HG03039 (cell line): ENCODE data around the gene PPM1A.
A peak's percentile ranks its signal among the peaks of the same experiment; 100 is the strongest.

Experiments
- ATAC-seq: cut with Tn5 transposase; IDR thresholded peaks from one replicate; pipeline ENCODE4 v1.9.1; 2021; ENCODE audit warnings: mild to moderate bottlenecking, moderate library complexity; ENCODE audit not compliant: unreplicated experiment

Gene PPM1A

GRCh38 chr14:60248697-60249318, at the start of gene PPM1A:
Gene PPM1A (plus strand): TSS chr14:60249221. CDS start chr14:60282704, 33,483 bp downstream.
- peak; percentile 68 for ATAC-seq

- no peak for ATAC-seq
Measured at GRCh38 chr14:60199321-60199720, 49.7 kb upstream of the PPM1A start.

GRCh38 chr14:60204104-60204842, 44.7 kb upstream of the PPM1A start:
- ATAC-seq, result peak; percentile 54

DNA sequence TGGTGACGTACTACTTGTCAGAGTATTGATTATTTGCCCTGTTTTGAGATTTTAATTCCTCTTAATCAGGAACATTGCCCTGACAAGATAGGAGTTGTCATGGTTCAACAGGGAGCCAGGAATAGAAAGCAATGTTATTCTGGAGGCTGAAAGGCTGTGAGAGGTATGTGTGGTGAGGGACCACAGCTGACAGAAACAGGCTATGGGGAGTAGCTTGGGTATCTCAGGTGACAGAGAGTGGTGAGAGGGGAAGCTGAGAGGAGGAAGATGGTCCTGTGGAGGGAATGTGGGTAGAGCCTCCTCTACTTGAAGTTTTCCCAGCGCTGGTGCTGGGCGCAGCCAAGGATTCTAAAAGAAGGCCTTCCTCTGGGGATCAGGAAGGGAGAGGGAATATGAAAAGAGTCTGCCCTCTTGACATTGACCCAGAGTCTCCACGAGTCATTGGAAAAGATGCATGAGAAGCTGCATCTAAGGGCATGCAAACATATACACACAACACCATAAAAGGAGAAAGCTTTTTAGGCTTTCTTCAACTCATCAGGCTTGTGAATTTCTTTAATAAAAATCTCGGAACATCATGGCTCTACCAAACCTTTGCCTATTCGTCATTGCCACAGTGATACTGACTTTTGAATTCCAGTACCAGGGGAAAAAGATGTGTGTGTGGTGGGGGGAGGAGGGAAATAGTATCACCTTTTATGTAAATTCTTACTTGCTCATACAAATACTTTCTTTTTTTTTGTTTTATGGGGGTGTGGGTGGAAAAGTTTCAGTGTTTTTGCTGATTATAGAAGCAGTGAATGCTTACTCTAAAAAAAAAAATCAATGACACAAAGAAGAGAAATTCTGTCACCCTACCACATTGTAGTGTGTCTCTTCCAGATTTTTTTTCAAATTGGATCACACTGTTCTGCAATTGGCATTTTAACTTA, 43.9 kb upstream of the PPM1A start:
- ATAC-seq, result peak; percentile 53

DNA sequence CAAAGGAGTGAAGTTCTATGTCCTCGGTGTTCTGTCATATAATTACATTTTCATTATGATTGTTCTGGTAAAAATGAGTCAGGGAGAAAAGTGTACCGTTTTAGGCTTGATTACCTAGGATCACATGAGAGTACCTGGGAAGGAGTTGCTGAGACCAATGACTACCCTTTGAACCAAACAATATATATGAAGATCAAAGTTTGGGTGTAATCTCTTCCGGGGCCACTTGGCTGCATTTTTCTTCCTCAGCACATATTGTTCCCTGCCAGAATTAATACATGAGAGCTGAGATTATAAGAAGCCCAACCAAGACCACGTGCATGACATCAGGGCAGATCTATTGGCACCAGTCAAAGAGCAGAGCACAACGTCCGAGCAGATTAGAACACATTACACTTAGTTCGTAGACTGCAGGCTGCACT, 42.8 kb upstream of the PPM1A start:
- ATAC-seq, result no peak

DNA sequence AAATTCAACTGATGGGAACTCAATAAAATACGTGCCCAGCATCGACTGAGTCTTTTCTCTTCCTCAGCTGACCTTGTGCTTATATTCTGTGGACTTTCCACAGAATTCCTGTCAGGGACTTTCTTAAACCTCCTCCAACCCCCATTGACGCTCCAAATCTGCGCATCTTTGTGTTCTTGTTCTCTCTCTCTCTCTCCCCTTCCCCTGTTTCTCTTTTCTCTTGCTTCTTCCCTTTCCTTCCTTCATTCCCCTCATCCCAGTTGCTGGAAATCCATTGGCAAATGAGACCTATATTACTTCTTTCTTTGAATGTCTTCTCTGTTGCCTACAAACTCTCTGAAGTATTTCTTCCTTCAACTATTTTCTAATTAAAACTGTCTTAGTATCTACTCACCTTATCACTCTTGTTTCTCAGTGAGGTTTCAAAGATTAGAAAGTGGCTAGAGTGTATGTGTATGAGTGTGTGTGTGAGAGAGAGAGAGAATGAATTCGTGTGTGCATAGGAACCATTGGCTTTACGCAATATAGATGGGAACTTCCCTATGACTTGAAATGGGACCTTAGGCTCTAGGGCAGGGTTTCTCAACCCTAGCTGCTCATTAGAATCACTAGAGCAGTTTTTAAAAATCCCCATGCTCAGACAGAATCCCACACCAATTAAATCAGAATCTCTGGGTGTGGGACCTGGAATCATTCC, 42.0 kb upstream of the PPM1A start:
- peak; percentile 42 for ATAC-seq

GRCh38 chr14:60210703-60211102, 38.3 kb upstream of the PPM1A start:
- ATAC-seq, result no peak

- no peak for ATAC-seq
Measured at GRCh38 chr14:60211153-60211552, 37.9 kb upstream of the PPM1A start.

GRCh38 chr14:60212503-60213371, 36.3 kb upstream of the PPM1A start:
- peak; percentile 91 for ATAC-seq

GRCh38 chr14:60214003-60214402, 35.0 kb upstream of the PPM1A start:
- no peak for ATAC-seq

DNA sequence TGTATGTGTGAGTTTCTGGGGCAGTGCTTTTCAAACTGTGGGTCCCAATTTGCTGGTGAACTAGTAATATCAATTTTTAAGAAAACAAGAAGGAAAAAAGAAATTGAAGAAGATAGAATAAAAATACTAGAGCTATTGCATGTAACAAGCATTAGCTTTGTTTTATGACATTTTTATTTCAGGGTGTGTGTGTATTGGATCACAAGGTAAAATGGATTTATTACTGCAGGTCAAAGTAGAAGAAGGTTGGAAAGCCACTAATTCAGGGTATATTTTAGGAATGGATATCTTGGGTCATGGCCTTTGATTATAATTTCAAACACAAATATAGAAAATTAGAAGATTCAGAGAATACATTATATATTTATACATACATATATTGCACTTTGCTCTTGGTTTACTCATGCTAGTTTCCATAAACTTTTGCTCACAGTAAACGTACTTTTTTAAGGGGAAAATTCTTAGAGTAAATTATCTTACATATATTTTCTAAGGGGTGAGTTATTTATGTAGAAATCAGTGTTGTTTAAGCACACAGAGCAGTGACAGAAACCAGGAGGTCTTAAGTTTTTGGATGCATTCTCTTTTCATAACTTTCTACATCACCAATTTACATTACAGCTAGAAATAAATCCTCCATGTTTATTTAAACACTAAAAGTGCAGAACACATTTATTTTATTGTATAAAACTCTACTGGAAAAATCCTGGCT, 34.5 kb upstream of the PPM1A start:
- ATAC-seq, result no peak

DNA sequence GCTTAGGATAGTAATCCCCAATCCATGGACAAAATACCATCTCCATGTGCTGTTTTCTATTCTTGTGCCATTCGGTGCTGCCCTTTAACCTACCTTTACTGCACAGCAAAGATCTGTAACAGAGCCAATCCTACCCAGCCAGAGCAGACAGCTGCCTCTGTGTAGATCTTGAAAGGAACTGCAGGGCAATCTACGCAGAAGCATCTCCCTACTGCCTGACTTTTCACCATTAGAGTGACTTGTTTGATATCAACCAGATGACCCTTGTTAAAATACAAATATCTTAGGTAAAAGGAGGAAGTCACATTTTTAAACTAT, 33.9 kb upstream of the PPM1A start:
- no peak for ATAC-seq

DNA sequence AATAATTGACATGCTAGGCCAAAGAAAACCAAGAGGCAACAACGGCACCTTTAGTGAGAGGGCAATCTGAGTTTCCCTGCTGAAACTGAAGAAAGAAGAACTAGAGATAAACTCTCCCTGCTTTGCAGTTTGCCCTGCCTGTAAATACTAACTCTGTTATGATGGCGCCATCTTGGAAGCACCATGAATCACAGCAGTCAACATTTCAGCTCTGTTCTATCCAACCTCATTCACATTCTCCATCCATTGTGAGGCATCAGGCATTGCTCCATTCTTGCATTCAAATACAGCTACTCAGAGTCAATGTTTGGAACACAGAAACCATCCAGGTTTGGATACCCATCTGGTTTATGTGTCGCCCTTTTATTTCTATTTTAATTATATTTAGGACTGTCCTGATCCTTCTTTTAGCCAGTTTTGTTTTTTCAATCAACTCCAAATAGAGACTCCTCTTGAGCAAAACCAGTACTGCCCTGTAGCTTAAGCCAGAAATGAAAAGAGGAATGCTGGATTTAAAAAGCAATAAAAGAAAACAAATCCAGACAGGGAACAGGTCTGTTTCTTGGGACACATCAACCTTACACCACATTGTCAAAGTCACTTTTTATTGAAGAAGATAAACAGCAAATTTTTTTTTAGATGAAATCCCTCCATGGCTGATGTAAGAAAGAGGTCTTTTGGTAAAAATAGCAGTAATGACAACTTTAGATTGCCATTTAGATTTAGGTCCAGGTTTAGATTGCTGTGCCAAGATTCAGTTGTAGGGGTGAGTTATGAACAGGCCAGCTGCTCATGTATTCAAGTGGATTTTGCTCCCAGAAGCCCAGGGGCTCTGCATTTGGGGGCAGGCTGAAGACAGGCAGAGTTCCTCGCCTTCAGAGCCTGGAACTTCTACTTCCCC, 33.3 kb upstream of the PPM1A start:
- no peak for ATAC-seq

- no peak for ATAC-seq
Measured at GRCh38 chr14:60217713-60218112, 31.3 kb upstream of the PPM1A start.

DNA sequence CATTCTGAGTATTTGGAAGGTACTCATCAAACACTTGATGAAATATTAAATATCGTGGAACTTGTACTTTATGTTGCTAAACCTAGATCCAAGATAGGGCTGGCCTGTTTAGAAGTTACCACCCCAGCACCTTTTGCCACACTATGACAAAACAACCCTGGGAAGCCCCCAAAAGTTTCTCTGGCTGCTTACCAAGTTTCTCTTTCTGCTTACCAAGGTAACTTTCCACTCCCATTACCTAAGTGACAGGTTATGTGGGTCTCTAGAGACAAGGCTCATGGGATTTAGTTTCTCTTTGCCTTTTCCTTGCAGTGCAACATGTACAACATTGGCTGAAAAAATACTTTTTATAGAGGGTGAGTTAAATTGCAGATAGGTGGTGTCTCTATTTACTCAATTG, 28.9 kb upstream of the PPM1A start:
- peak; percentile 61 for ATAC-seq

GRCh38 chr14:60220917-60221316, 28.1 kb upstream of the PPM1A start:
- no peak for ATAC-seq

DNA sequence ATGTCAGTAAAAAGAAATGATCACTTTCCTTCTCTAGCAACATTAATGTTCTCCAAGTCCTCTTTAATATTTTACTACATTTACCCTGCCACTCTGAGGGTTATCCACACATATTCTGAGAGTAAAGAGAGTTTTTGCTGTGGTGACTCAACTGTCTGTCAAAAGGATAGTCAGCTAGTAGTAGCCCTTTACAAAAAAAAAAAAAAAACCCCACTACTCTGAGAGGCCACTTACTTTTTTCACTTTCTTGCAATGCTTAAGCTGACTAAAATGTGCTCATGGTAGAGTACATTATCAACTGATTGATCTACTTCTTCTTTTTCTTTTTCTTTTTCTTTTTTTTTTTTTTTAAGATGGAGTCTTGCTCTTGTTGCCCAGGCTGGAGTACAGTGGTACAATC, 27.6 kb upstream of the PPM1A start:
- ATAC-seq, result no peak

DNA sequence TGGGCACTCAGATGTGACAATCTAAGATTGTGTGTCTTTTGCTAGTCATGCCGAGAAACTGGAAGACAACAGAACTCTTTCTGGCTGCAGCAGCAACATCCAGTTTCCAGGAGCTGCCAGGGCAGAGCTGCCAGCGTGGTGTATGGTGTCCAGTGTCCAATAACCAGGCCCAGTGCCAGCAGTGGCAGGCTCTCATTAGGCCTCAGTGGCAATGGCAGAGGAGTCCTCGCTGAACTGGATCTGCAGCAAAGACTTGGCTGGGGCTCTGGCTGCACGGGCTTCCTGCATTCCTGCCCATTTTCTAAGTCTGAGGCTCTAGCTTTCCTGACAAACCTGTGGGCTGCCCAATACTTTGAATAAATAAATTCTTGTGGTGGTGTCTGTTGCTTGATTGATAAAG, 26.2 kb upstream of the PPM1A start:
- ATAC-seq, result no peak
